K562 (cell line): Measurements from ENCODE around the gene NSDHL. TPM values are rescaled to one million over a fixed set of nuclear protein-coding genes. Genes with fewer than 3 reads are reported as not detected.
A peak's percentile ranks its signal among the peaks of the same experiment; 100 is the strongest.

Experiments used
- BMI1 ChIP-seq: fragments of 150-350 bp; IDR thresholded peaks from 2 replicates; pipeline ENCODE4 v1.6.1; 2014; ENCODE audit warnings: low read length
- ETS1 ChIP-seq: conservative IDR thresholded peaks from 2 replicates; pipeline ENCODE4 v1.6.1; 2011; ENCODE audit warnings: low read depth, mild to moderate bottlenecking, low read length; ENCODE audit not compliant: control insufficient read depth
- GABPB1 ChIP-seq: sonication (generic); formaldehyde crosslinking; IDR thresholded peaks from 2 replicates; pipeline ENCODE4 v1.8.0; 2022; ENCODE audit warnings: mild to moderate bottlenecking, missing genetic modification reagents
- GMEB1 ChIP-seq: fragments of 250-450 bp; sonication (Bioruptor Pico); IDR thresholded peaks from 2 replicates; pipeline ENCODE4 v1.4.0; 2020; ENCODE audit warnings: mild to moderate bottlenecking
- HCFC1 ChIP-seq: IDR thresholded peaks from 2 replicates; pipeline ENCODE4 v1.6.1; 2012; ENCODE audit warnings: low read depth, low read length, improper control_type of control experiment
- MCM2 ChIP-seq: fragments of 450-650 bp; IDR thresholded peaks from 2 replicates; pipeline ENCODE4 v1.6.1; 2017; ENCODE audit warnings: low read depth, mild to moderate bottlenecking
- NFYB ChIP-seq: IDR thresholded peaks from 2 replicates; pipeline ENCODE4 v1.6.1; 2011; ENCODE audit warnings: mild to moderate bottlenecking, moderate library complexity; ENCODE audit not compliant: insufficient read length; ENCODE audit errors: extremely low read depth
- NR2C2 ChIP-seq, 2 experiments: fragments of 200-800 bp in 1 of 2; sonication (Bioruptor generic) in 1 of 2; sonication (generic) in 1 of 2; formaldehyde crosslinking in 1 of 2; IDR thresholded peaks; 2 replicates each; pipeline versions ENCODE4 v1.6.1 to v1.8.0; 2016 to 2022; ENCODE audit warnings: mild to moderate bottlenecking in 1 of 2, missing compliant biosample characterization in 1 of 2, missing genetic modification characterization in 1 of 2, missing genetic modification reagents in 1 of 2
- POLR2B ChIP-seq: fragments of 450-650 bp; IDR thresholded peaks from 2 replicates; pipeline ENCODE4 v1.6.1; 2018; ENCODE audit warnings: low read depth; ENCODE audit not compliant: partially characterized antibody
- PTBP1 ChIP-seq: fragments of 200-400 bp; formaldehyde crosslinking; IDR thresholded peaks from 2 replicates; pipeline ENCODE4 v1.6.1; 2017; ENCODE audit warnings: low read depth, low read length
- RAD21 ChIP-seq, 2 experiments: fragments of 250-450 bp in 1 of 2; fragments of 450-650 bp in 1 of 2; sonication (Bioruptor Pico) in 1 of 2; formaldehyde crosslinking in 1 of 2; IDR thresholded peaks in 1 of 2; conservative IDR thresholded peaks in 1 of 2; 2 replicates each; pipeline versions ENCODE4 v1.4.0 to v1.8.0; 2020 to 2022; ENCODE audit warnings: mild to moderate bottlenecking in 2 of 2, moderate library complexity in 1 of 2
- SLC30A9 ChIP-seq: fragments of 250-450 bp; sonication (Bioruptor Pico); IDR thresholded peaks from 2 replicates; pipeline ENCODE4 v1.8.0; 2022; ENCODE audit warnings: mild to moderate bottlenecking, moderate library complexity
- TBP ChIP-seq: optimal IDR thresholded peaks from 2 replicates; pipeline ENCODE3; 2011; ENCODE audit warnings: low read depth, low read length, improper control_type of control experiment
- ZC3H4 ChIP-seq: sonication (generic); formaldehyde crosslinking; IDR thresholded peaks from 2 replicates; pipeline ENCODE4 v1.9.0; 2021; ENCODE audit warnings: missing genetic modification reagents, borderline replicate concordance
- ZNF407 ChIP-seq: fragments of 450-650 bp; IDR thresholded peaks from 2 replicates; pipeline ENCODE4 v1.6.1; 2016; ENCODE audit warnings: low read depth
- polyA plus RNA-seq, 8 experiments: library from polyadenylated mRNA; depleted of rRNA in 4 of 8; stranded (reverse) in 5 of 8; unstranded in 3 of 8; fragments of >200 nt; fragmentation: Nextera tagmentation in 2 of 8; fragmentation: Illumina TruSeq in 1 of 8; extraction: Ambion mirVana in 2 of 8; extraction: Trizol in 1 of 8; gene quantifications; 2 replicates each; pipeline versions ENCODE4 v1.2.1 to v1.2.3, GENCODE V29; 2011 to 2014; ENCODE audit warnings: inconsistent platforms in 1 of 8, missing spikeins in 1 of 8
- total RNA-seq, 7 experiments: library from RNA; depleted of rRNA in 6 of 7; stranded (reverse); fragments of >200 nt in 6 of 7; fragmentation: Illumina TruSeq in 2 of 7; extraction: Trizol in 2 of 7; gene quantifications; 2 replicates each; pipeline versions ENCODE4 v1.2.1 to v1.2.3, GENCODE V29; 2011 to 2021; ENCODE audit warnings: low replicate concordance in 1 of 7

The NSDHL gene
- total and polyA plus RNA-seq, 9 of the 15 experiments (the other 6 are each of a cell fraction or from before 2014, with no cell fraction given): 22.5 to 63.4 (median 40.8) TPM

GRCh38 chrX:152830312-152831305 lies at the start of gene NSDHL, which contains the start of gene CETN2 (continued):
- TF ChIP-seq ZNF407: no peak
- peak; percentile 44 for TF ChIP-seq POLR2B
- TF ChIP-seq TBP: peak; percentile 80
- no peak for TF ChIP-seq MCM2
- peak; percentile 90 for TF ChIP-seq NFYB
- TF ChIP-seq HCFC1: peak; percentile 36; the same call in 1 of the 2 replicates
- peak; percentile 86 for TF ChIP-seq GMEB1
- TF ChIP-seq GABPB1: peak; percentile 64; the same call in 1 of the 2 replicates
- TF ChIP-seq SLC30A9 (CRISPR knock-in tag): no peak
- no peak for TF ChIP-seq BMI1
- 0 out of 2 replicates have a peak, but pooled peaks have one; percentile 44 for TF ChIP-seq ZC3H4
- no peak for TF ChIP-seq NR2C2 (CRISPR knock-in tag; IDR thresholded peaks at IDR 0.05)
- TF ChIP-seq NR2C2 (tag; IDR thresholded peaks at IDR 0.05): peak; percentile 43; the same call in 1 of the 2 replicates
- no peak for TF ChIP-seq RAD21 (CRISPR knock-in tag; conservative IDR thresholded peaks at IDR 0.05 in 1 of 2, IDR thresholded peaks at IDR 0.05 in 1 of 2)
- no peak for TF ChIP-seq PTBP1
- TF ChIP-seq ETS1: peak; percentile 71
